ENCODE data around the gene EPN3. TPM values are rescaled to one million over a fixed set of nuclear protein-coding genes. Genes with fewer than 3 reads are reported as not detected.

Gene EPN3
- total RNA-seq, 1 experiment from 2014 or later, result 20.5 TPM

GRCh38 chr17:50550661-50551432, 18.3 kb downstream of the EPN3 start:
- peaks cover 8% of the 10 kb centered on the region for H3K36me3 ChIP-seq (ENCODE audit: low read depth, low read length)
- H3K79me2 ChIP-seq (ENCODE audit: low read length), result peaks cover 13% of the 10 kb centered on the region
- no peaks in the 10 kb centered on the region for H4K20me1 ChIP-seq (ENCODE audit: low read length)
- H3K9me2 ChIP-seq (replicated peaks; ENCODE audit: low read length), result no peaks in the 10 kb centered on the region
- no peaks in the 10 kb centered on the region for H3F3A ChIP-seq (ENCODE audit: low read length, unreplicated experiment)
- no TSS peak for BruUV-seq (replicated peaks)
- peak; percentile 70 for DNase-seq
- H3K4me2 ChIP-seq (ENCODE audit: low read length), result no peak overlapping the region
- peak; percentile 20; the same call in 1 of the 2 replicates for ATAC-seq
- no peaks in the 10 kb centered on the region for H3K9me3 ChIP-seq (ENCODE audit: low read length)
- intact Hi-C loops (cut with micrococcal nuclease), result no loop called here
- H3K4me3 ChIP-seq (ENCODE audit: low read length), result no peak overlapping the region
- ChIA-PET CTCF (interaction anchor here (0.6 to 1.2 kb wide), 11 partner anchors 9 to 275 kb away, joined by 3 to 21 read pairs (median 4); no protein-coding TSS in a partner anchor), POLR2A (ENCODE audit: unreplicated experiment) (no interaction called here)
- no peaks in the 10 kb centered on the region for H3K27me3 ChIP-seq (ENCODE audit: low read length)
- H3K9ac ChIP-seq (ENCODE audit: low read length), result no peak overlapping the region
- H2AFZ ChIP-seq (ENCODE audit: low read length), result no peak overlapping the region
- TF ChIP-seq EZH2phosphoT487 (IDR thresholded peaks at IDR 0.05; ENCODE audit: borderline replicate concordance, low read length) (no peak), CTCF (conservative IDR thresholded peaks at IDR 0.05; ENCODE audit: low read depth, low read length) (peak; percentile 91), EZH2 (IDR thresholded peaks at IDR 0.05; ENCODE audit: low read length, unreplicated experiment) (no peak)
- no peak overlapping the region for H3K27ac ChIP-seq (ENCODE audit: low read length)
- H3K4me1 ChIP-seq (ENCODE audit: insufficient read depth, low read length), result peaks cover 12% of the 10 kb centered on the region

GRCh38 chr17:50551433-50551815, 18.9 kb downstream of the EPN3 start:
- H3K4me2 ChIP-seq (ENCODE audit: low read length), result no peak overlapping the region
- H2AFZ ChIP-seq (ENCODE audit: low read length), result no peak overlapping the region
- TF ChIP-seq CTCF (conservative IDR thresholded peaks at IDR 0.05; ENCODE audit: low read depth, low read length), result no peak
- TF ChIP-seq EZH2phosphoT487 (IDR thresholded peaks at IDR 0.05; ENCODE audit: borderline replicate concordance, low read length), result no peak
- TF ChIP-seq EZH2 (IDR thresholded peaks at IDR 0.05; ENCODE audit: low read length, unreplicated experiment), result no peak
- no peaks in the 10 kb centered on the region for H3K9me3 ChIP-seq (ENCODE audit: low read length)
- no peaks in the 10 kb centered on the region for H4K20me1 ChIP-seq (ENCODE audit: low read length)
- H3K27me3 ChIP-seq (ENCODE audit: low read length), result no peaks in the 10 kb centered on the region
- H3F3A ChIP-seq (ENCODE audit: low read length, unreplicated experiment), result no peaks in the 10 kb centered on the region
- H3K27ac ChIP-seq (ENCODE audit: low read length), result no peak overlapping the region
- no peak overlapping the region for H3K4me3 ChIP-seq (ENCODE audit: low read length)
- no peak for DNase-seq
- ChIA-PET CTCF (interaction anchor here (0.6 to 1.2 kb wide), 11 partner anchors 9 to 275 kb away, joined by 3 to 21 read pairs (median 4); no protein-coding TSS in a partner anchor), POLR2A (ENCODE audit: unreplicated experiment) (no interaction called here)
- peaks cover 12% of the 10 kb centered on the region for H3K4me1 ChIP-seq (ENCODE audit: insufficient read depth, low read length)
- intact Hi-C loops (cut with micrococcal nuclease), result no loop called here
- H3K79me2 ChIP-seq (ENCODE audit: low read length), result peaks cover 13% of the 10 kb centered on the region
- H3K9me2 ChIP-seq (replicated peaks; ENCODE audit: low read length), result no peaks in the 10 kb centered on the region
- peaks cover 8% of the 10 kb centered on the region for H3K36me3 ChIP-seq (ENCODE audit: low read depth, low read length)
- no TSS peak for BruUV-seq (replicated peaks)
- no peak overlapping the region for H3K9ac ChIP-seq (ENCODE audit: low read length)
- no peak for ATAC-seq

GRCh38 chr17:50551884-50552283, 19.3 kb downstream of the EPN3 start:
- no peaks in the 10 kb centered on the region for H3K27me3 ChIP-seq (ENCODE audit: low read length)
- no peaks in the 10 kb centered on the region for H4K20me1 ChIP-seq (ENCODE audit: low read length)
- no peaks in the 10 kb centered on the region for H3F3A ChIP-seq (ENCODE audit: low read length, unreplicated experiment)
- no peaks in the 10 kb centered on the region for H3K9me2 ChIP-seq (replicated peaks; ENCODE audit: low read length)
- H3K4me1 ChIP-seq (ENCODE audit: insufficient read depth, low read length), result peaks cover 12% of the 10 kb centered on the region
- H3K4me3 ChIP-seq (ENCODE audit: low read length), result no peak overlapping the region
- no peak overlapping the region for H3K27ac ChIP-seq (ENCODE audit: low read length)
- no peak overlapping the region for H3K9ac ChIP-seq (ENCODE audit: low read length)
- H3K36me3 ChIP-seq (ENCODE audit: low read depth, low read length), result peaks cover 8% of the 10 kb centered on the region
- no peaks in the 10 kb centered on the region for H3K9me3 ChIP-seq (ENCODE audit: low read length)
- no peak overlapping the region for H2AFZ ChIP-seq (ENCODE audit: low read length)
- intact Hi-C loops (cut with micrococcal nuclease), result no loop called here
- no peak for DNase-seq
- POLR2A ChIA-PET (ENCODE audit: unreplicated experiment), result no interaction called here
- TF ChIP-seq CTCF (conservative IDR thresholded peaks at IDR 0.05; ENCODE audit: low read depth, low read length) (no peak), EZH2 (IDR thresholded peaks at IDR 0.05; ENCODE audit: low read length, unreplicated experiment) (no peak), EZH2phosphoT487 (IDR thresholded peaks at IDR 0.05; ENCODE audit: borderline replicate concordance, low read length) (no peak)
- CTCF ChIA-PET, result no interaction called here
- no TSS peak for BruUV-seq (replicated peaks)
- H3K4me2 ChIP-seq (ENCODE audit: low read length), result no peak overlapping the region
- no peak for ATAC-seq
- peaks cover 13% of the 10 kb centered on the region for H3K79me2 ChIP-seq (ENCODE audit: low read length)

Measured in PC-3 (cell line).